ENCODE measurements around the gene RPUSD1. TPM values are rescaled to one million over a fixed set of nuclear protein-coding genes. Genes with fewer than 3 reads are reported as not detected.

RPUSD1 gene
- total RNA-seq, 3 donors from 2014 or later, result 19.8 to 20.0 (median 19.8) TPM

DNA sequence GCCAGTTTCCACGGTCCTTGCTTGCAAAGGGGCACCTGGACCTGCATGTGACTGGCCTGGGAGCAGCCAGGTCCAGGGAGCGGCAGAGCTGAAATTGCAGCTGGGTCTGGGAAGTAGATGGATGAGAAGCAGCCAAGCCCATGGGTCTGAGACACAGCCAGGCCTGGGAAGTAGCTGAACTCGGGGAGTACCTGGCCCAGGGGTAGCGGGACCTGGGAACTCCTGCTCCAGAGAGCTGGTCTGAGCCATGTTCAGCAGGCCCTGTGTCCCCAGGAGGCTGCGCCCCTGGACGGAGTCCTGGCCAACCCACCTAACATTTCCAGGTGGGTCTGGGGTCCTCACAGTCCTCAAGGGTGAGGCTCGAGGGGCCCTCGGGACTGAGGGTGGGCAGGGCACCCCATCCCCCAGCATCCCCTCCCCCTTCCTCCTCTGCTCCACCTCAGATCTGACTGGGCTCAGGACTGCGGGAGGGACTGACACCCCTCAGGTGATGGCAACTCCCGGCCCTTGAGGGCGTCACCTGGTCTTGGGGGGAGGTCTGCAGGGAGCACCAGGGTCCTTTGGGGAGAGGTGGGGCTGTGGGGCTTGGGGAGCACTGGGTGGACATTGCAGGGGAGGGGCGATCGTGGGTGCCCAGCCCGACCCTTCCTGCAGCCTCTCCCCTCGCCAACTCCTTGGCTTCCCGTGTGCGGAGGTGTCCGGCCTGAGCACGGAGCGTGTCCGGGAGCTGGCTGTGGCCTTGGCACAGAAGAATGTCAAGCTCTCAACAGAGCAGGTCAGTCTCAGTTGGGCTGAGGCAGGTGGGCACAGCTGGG is 24.6 kb downstream of the RPUSD1 start:
- intact Hi-C loops (cut with DNase I, micrococcal nuclease), result no loop called here
- Histone ChIP-seq H3K36me3 (ENCODE audit: low read depth) (no peaks in the 10 kb centered on the region), H3K4me1 (ENCODE audit: low read depth) (no peaks in the 10 kb centered on the region), H3K4me3 (no peak overlapping the region), H3K9me3 (no peaks in the 10 kb centered on the region)
- DNase-seq (no peak), ATAC-seq (no peak)
- TF ChIP-seq CTCF (IDR thresholded peaks at IDR 0.05), result no peak

DNA sequence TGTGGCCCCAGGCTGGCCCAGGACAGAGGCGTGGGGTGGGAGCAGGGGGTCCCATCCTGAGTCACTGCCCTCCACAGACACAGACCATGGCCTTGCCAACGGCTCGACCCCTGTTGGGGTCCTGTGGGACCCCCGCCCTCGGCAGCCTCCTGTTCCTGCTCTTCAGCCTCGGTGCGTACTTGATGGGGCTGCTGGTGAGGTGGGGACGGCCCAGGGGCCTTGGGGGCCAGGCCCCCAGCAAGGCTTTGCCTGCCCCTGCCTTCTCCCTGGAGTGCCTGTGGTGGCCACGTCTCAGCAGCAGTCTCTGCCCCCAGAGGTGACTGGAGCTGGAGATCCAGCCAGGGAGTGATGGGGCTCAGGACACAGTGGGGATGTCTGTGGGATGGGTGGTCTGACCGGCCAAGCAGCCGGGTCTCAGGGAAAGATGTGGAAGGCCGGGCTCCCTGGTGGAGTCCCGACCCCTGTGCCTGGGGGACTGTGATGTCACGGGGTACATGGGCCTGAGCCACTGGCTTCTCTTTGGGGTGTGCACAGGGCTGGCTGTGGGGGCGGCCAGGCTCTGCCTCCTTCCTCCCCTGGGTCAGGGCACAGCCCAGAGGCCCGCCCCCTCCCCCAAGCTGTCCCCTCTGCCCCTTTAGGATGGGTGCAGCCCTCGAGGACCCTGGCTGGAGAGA is 25.4 kb downstream of the RPUSD1 start:
- TF ChIP-seq CTCF (IDR thresholded peaks at IDR 0.05), result no peak
- DNase-seq (no peak), ATAC-seq (no peak)
- intact Hi-C loops (cut with DNase I, micrococcal nuclease), result no loop called here
- no peaks in the 10 kb centered on the region for H3K9me3 ChIP-seq
- no peaks in the 10 kb centered on the region for H3K4me1 ChIP-seq (ENCODE audit: low read depth)
- H3K36me3 ChIP-seq (ENCODE audit: low read depth), result no peaks in the 10 kb centered on the region
- no peak overlapping the region for H3K4me3 ChIP-seq

- peak in 1 of 3 donors; percentile 44 for DNase-seq
- Histone ChIP-seq H3K9me3 (no peaks in the 10 kb centered on the region), H3K36me3 (ENCODE audit: low read depth) (no peaks in the 10 kb centered on the region), H3K4me1 (ENCODE audit: low read depth) (no peaks in the 10 kb centered on the region), H3K4me3 (no peak overlapping the region)
- ATAC-seq, result no peak
- no peak for TF ChIP-seq CTCF (IDR thresholded peaks at IDR 0.05)
- intact Hi-C loops (cut with DNase I, micrococcal nuclease), result no loop called here
Measured at GRCh38 chr16:761625-762513, 26.3 kb downstream of the RPUSD1 start.

DNA sequence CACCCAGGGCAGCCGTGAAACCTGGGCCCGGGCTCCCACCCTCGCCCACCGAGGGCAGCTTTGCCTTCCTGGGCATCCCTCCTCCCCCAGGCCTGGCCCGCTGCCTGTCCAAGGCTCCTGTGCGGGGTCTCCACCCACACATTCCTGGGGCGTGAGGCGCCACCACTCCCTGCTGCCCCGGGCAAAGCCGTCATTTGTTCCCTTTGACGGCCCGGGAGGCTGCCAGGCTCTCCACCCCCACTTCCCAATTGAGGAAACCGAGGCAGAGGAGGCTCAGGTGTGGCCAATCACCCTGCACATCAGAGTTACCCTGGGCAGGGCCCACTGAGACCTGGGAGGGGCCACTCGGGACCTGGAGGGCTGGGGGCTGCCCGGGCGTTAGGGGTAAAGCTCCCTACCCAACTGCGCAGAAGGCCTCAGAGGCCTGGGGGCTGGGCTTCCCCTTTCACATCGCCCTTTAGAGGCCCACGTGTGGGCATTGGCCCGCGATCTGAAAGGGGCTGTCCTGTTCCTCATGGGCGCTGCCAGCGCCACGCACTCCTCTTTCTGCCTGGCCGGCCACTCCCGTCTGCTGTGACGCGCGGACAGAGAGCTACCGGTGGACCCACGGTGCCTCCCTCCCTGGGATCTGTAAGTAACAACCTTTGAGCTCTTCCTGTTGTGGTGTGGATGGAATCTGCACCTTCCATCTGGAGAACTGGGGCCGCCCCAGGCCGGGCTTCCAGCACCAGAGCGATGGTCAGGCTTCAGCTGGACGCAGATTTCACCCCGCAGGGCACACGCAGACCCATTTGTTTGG is 27.4 kb downstream of the RPUSD1 start, which contains the start of gene MSLN:
Gene MSLN, plus strand, starts transcription at position 190 of the 799 bp plus-strand sequence. CDS start 1,947 bp downstream, outside the sequence.
- intact Hi-C loops (cut with DNase I, micrococcal nuclease), result no loop called here
- no peaks in the 10 kb centered on the region for H3K36me3 ChIP-seq (ENCODE audit: low read depth)
- TF ChIP-seq CTCF (IDR thresholded peaks at IDR 0.05), result no peak
- H3K4me3 ChIP-seq, result no peak within 1 kb of the TSS
- ATAC-seq (peak; percentile 38), DNase-seq (peak in 1 of 3 donors; percentile 53)
- no peaks in the 10 kb centered on the region for H3K9me3 ChIP-seq
- H3K4me1 ChIP-seq (ENCODE audit: low read depth), result no peaks in the 10 kb centered on the region

- H3K4me3 ChIP-seq, result no peak overlapping the region
- no peaks in the 10 kb centered on the region for H3K36me3 ChIP-seq (ENCODE audit: low read depth)
- TF ChIP-seq CTCF (IDR thresholded peaks at IDR 0.05), result no peak
- H3K4me1 ChIP-seq (ENCODE audit: low read depth), result no peaks in the 10 kb centered on the region
- intact Hi-C loops (cut with DNase I, micrococcal nuclease), result no loop called here
- H3K9me3 ChIP-seq, result no peaks in the 10 kb centered on the region
- DNase-seq (no peak), ATAC-seq (no peak)
Measured at GRCh38 chr16:760065-760464, 28.1 kb downstream of the RPUSD1 start.

Data from mucosa of descending colon (tissue), 3 donors.